Naive thymus-derived CD4-positive, alpha-beta T cell (primary cell): ENCODE data around the gene PAEP. TPM values are rescaled to one million over a fixed set of nuclear protein-coding genes. Genes with fewer than 3 reads are reported as not detected.

Experiments used
- ATAC-seq: fragments of 150-1000 bp; cut with Tn5 transposase; 2 replicates; pipeline ENCODE4 v1.10.0; 2021; ENCODE audit warnings: mild to moderate bottlenecking, moderate library complexity
- CTCF ChIA-PET: fragments of 350-600 bp; sonication (Branson Sonifier 250); formaldehyde crosslinking; loops from one replicate; lab custom pipeline; 2021; ENCODE audit warnings: antibody characterized with exemption; lab: Charles Lee
- POLR2A ChIA-PET: fragments of 350-600 bp; sonication (Branson Sonifier 250); formaldehyde crosslinking; loops from one replicate; lab custom pipeline; 2021; ENCODE audit warnings: antibody characterized with exemption, inconsistent platforms; lab: Charles Lee
- DNase-seq, 9 donors: peaks; one replicate each; pipeline versions ENCODE4 v3.0.0 to v3.0.0-alpha.2; 2020 to 2022; ENCODE audit warnings: mixed read lengths in 1 of 9
- H3K27ac ChIP-seq: one replicate; pipeline ENCODE4 v1.7.0; 2013; ENCODE audit warnings: mild to moderate bottlenecking, low read depth, low read length, moderate library complexity
- H3K27me3 ChIP-seq, 2 donors: one replicate each; pipeline ENCODE4 v1.7.0; 2013; ENCODE audit warnings: low read length in 2 of 2, mild to moderate bottlenecking in 2 of 2, moderate library complexity in 2 of 2; ENCODE audit not compliant: control insufficient read depth in 2 of 2, insufficient read depth in 2 of 2
- H3K36me3 ChIP-seq, 3 experiments: 1 replicate in 2 of 3; 2 replicates in 1 of 3; pipeline ENCODE4 v1.7.0; 2013; ENCODE audit warnings: low read length in 3 of 3, mild to moderate bottlenecking in 3 of 3, moderate library complexity in 1 of 3; ENCODE audit not compliant: insufficient read depth in 3 of 3, control insufficient read depth in 2 of 3
- H3K4me1 ChIP-seq, 2 donors: one replicate each; pipeline ENCODE4 v1.7.0; 2013; ENCODE audit warnings: low read length in 2 of 2, mild to moderate bottlenecking in 2 of 2, moderate library complexity in 1 of 2; ENCODE audit not compliant: control insufficient read depth in 2 of 2, insufficient read depth in 2 of 2
- H3K4me3 ChIP-seq: 2 replicates; pipeline ENCODE4 v1.7.0; 2013; ENCODE audit warnings: mild to moderate bottlenecking, low read length
- H3K9me3 ChIP-seq, 3 experiments: 1 replicate in 2 of 3; 2 replicates in 1 of 3; pipeline ENCODE4 v1.7.0; 2013; ENCODE audit warnings: low read length in 3 of 3; ENCODE audit not compliant: control insufficient read depth in 2 of 3
- H3K27ac Mint-ChIP-seq, 9 donors: one replicate each; pipeline ENCODE4 v1.8.0; 2020 to 2022; ENCODE audit warnings: mixed read lengths in 9 of 9, mild to moderate bottlenecking in 8 of 9, moderate library complexity in 5 of 9, inconsistent platforms in 2 of 9
- H3K27me3 Mint-ChIP-seq, 5 donors: one replicate each; pipeline ENCODE4 v1.8.0; 2021 to 2022; ENCODE audit warnings: mixed read lengths in 5 of 5, mild to moderate bottlenecking in 1 of 5
- H3K36me3 Mint-ChIP-seq, 5 donors: one replicate each; pipeline ENCODE4 v1.8.0; 2020 to 2022; ENCODE audit warnings: mixed read lengths in 5 of 5, mild to moderate bottlenecking in 3 of 5, inconsistent platforms in 1 of 5
- H3K4me1 Mint-ChIP-seq, 7 donors: one replicate each; pipeline ENCODE4 v1.8.0; 2020 to 2022; ENCODE audit warnings: mixed read lengths in 7 of 7, mild to moderate bottlenecking in 3 of 7, inconsistent platforms in 1 of 7
- H3K4me3 Mint-ChIP-seq, 10 donors: one replicate each; pipeline ENCODE4 v1.8.0; 2020 to 2022; ENCODE audit warnings: mild to moderate bottlenecking in 10 of 10, mixed read lengths in 10 of 10, moderate library complexity in 6 of 10, inconsistent platforms in 2 of 10
- H3K9me3 Mint-ChIP-seq, 11 donors: one replicate each; pipeline ENCODE4 v1.8.0; 2020 to 2022; ENCODE audit warnings: mixed read lengths in 11 of 11, mild to moderate bottlenecking in 4 of 11, inconsistent platforms in 1 of 11, moderate library complexity in 1 of 11
- intact Hi-C, 2 donors: fragments of 100-400 bp; cut with micrococcal nuclease; formaldehyde crosslinking; loops; one replicate each; pipeline ENCODE4 v1.15.1; 2023
- polyA plus RNA-seq, 2 donors: library from polyadenylated mRNA; unstranded; fragments of 300-500 nt; fragmentation: Illumina TruSeq; gene quantifications; one replicate each; pipeline ENCODE4 v1.2.3, GENCODE V29; 2021
- total RNA-seq, 6 experiments: library from RNA in 5 of 6; stranded (reverse) in 5 of 6; gene quantifications; 1 replicate in 5 of 6; 2 replicates in 1 of 6; pipeline ENCODE4 v1.2.3 and lab custom pipeline; 2021 to 2026

PAEP gene
- total and polyA plus RNA-seq, 7 experiments from 2014 or later = not detected

GRCh38 chr9:135522137-135522877 lies 39.2 kb upstream of the PAEP start:
- Histone ChIP-seq H3K4me1 (no peaks in the 10 kb centered on the region), H3K27me3 (no peaks in the 10 kb centered on the region), H3K9me3 (no peaks in the 10 kb centered on the region), H3K27ac (no peak overlapping the region), H3K36me3 (no peaks in the 10 kb centered on the region), H3K4me3 (no peak overlapping the region)
- ATAC-seq (no peak), DNase-seq (no peak)
- Mint-ChIP-seq H3K27me3 (peaks cover 0 to 17% (median 10%) of the 10 kb centered on the region in 5 donors), H3K27ac (no peak overlapping the region), H3K4me1 (no peaks in the 10 kb centered on the region), H3K9me3 (no peaks in the 10 kb centered on the region), H3K4me3 (no peak overlapping the region), H3K36me3 (no peaks in the 10 kb centered on the region)
- POLR2A ChIA-PET = interaction anchor here (0.7 kb wide), 1 partner anchor 87 kb away, joined by 3 read pairs; no protein-coding TSS in a partner anchor
- CTCF ChIA-PET = no interaction called here
- intact Hi-C loops = no loop called here

- DNase-seq = no peak
- Mint-ChIP-seq H3K9me3 (no peaks in the 10 kb centered on the region), H3K4me3 (no peak overlapping the region), H3K27me3 (peaks cover 0 to 11% (median 10%) of the 10 kb centered on the region in 5 donors), H3K27ac (no peak overlapping the region), H3K36me3 (no peaks in the 10 kb centered on the region), H3K4me1 (no peaks in the 10 kb centered on the region)
- Histone ChIP-seq H3K4me1 (no peaks in the 10 kb centered on the region), H3K27me3 (no peaks in the 10 kb centered on the region), H3K36me3 (no peaks in the 10 kb centered on the region), H3K9me3 (no peaks in the 10 kb centered on the region), H3K4me3 (no peak overlapping the region), H3K27ac (no peak overlapping the region)
- ChIA-PET CTCF (no interaction called here), POLR2A (interaction anchor here (0.7 kb wide), 1 partner anchor 87 kb away, joined by 3 read pairs; no protein-coding TSS in a partner anchor)
- intact Hi-C loops = no loop called here
- ATAC-seq = no peak
Measured at GRCh38 chr9:135522931-135523330, 38.6 kb upstream of the PAEP start.

GRCh38 chr9:135523521-135524129 lies 37.9 kb upstream of the PAEP start:
- Histone ChIP-seq H3K4me3 (no peak overlapping the region), H3K9me3 (no peaks in the 10 kb centered on the region), H3K27me3 (no peaks in the 10 kb centered on the region), H3K27ac (no peak overlapping the region), H3K36me3 (no peaks in the 10 kb centered on the region), H3K4me1 (no peaks in the 10 kb centered on the region)
- Mint-ChIP-seq H3K9me3 (no peaks in the 10 kb centered on the region), H3K4me3 (no peak overlapping the region), H3K36me3 (no peaks in the 10 kb centered on the region), H3K4me1 (peaks cover 0 to under 1% (median 0%) of the 10 kb centered on the region in 7 donors), H3K27ac (no peak overlapping the region), H3K27me3 (peaks cover 0 to 11% (median 5%) of the 10 kb centered on the region in 5 donors)
- intact Hi-C loops = no loop called here
- ATAC-seq = no peak
- CTCF ChIA-PET = no interaction called here
- POLR2A ChIA-PET = no interaction called here
- no peak for DNase-seq

- Histone ChIP-seq H3K27me3 (no peaks in the 10 kb centered on the region), H3K36me3 (no peaks in the 10 kb centered on the region), H3K4me3 (no peak overlapping the region), H3K4me1 (no peaks in the 10 kb centered on the region), H3K9me3 (no peaks in the 10 kb centered on the region), H3K27ac (no peak overlapping the region)
- peaks cover 0 to 2% (median 0%) of the 10 kb centered on the region in 7 donors for H3K4me1 Mint-ChIP-seq
- H3K36me3 Mint-ChIP-seq = no peaks in the 10 kb centered on the region
- H3K27ac Mint-ChIP-seq = no peak overlapping the region
- CTCF ChIA-PET = no interaction called here
- DNase-seq (no peak), ATAC-seq (no peak)
- H3K27me3 Mint-ChIP-seq = peaks cover 0 to 10% (median 2%) of the 10 kb centered on the region in 5 donors
- intact Hi-C loops = no loop called here
- no peaks in the 10 kb centered on the region for H3K9me3 Mint-ChIP-seq
- POLR2A ChIA-PET = no interaction called here
- H3K4me3 Mint-ChIP-seq = no peak overlapping the region
Measured at GRCh38 chr9:135524130-135524861, 37.3 kb upstream of the PAEP start.

- POLR2A ChIA-PET = no interaction called here
- CTCF ChIA-PET = no interaction called here
- no peak overlapping the region for H3K4me3 ChIP-seq
- no peak for ATAC-seq
- H3K27ac ChIP-seq = no peak overlapping the region
- H3K27me3 ChIP-seq = no peaks in the 10 kb centered on the region
- DNase-seq = no peak
- no peaks in the 10 kb centered on the region for H3K9me3 Mint-ChIP-seq
- intact Hi-C loops = no loop called here
- H3K27me3 Mint-ChIP-seq = peaks cover 0 to 6% (median 4%) of the 10 kb centered on the region in 5 donors
- no peak overlapping the region for H3K4me3 Mint-ChIP-seq
- no peaks in the 10 kb centered on the region for H3K36me3 Mint-ChIP-seq
- H3K4me1 ChIP-seq = no peaks in the 10 kb centered on the region
- no peaks in the 10 kb centered on the region for H3K36me3 ChIP-seq
- H3K27ac Mint-ChIP-seq = no peak overlapping the region
- H3K4me1 Mint-ChIP-seq = peaks cover 0 to 2% (median 0%) of the 10 kb centered on the region in 7 donors
- no peaks in the 10 kb centered on the region for H3K9me3 ChIP-seq
Measured at GRCh38 chr9:135525241-135526088, 36.1 kb upstream of the PAEP start.

GRCh38 chr9:135526089-135526729 lies 35.3 kb upstream of the PAEP start:
- DNase-seq (no peak), ATAC-seq (no peak)
- Histone ChIP-seq H3K27ac (no peak overlapping the region), H3K27me3 (no peaks in the 10 kb centered on the region), H3K4me3 (no peak overlapping the region), H3K4me1 (no peaks in the 10 kb centered on the region), H3K9me3 (no peaks in the 10 kb centered on the region), H3K36me3 (no peaks in the 10 kb centered on the region)
- Mint-ChIP-seq H3K36me3 (no peaks in the 10 kb centered on the region), H3K27ac (no peak overlapping the region), H3K4me1 (peaks cover 0 to 2% (median 0%) of the 10 kb centered on the region in 7 donors), H3K9me3 (no peaks in the 10 kb centered on the region), H3K4me3 (no peak overlapping the region), H3K27me3 (peaks cover 0 to 12% (median under 1%) of the 10 kb centered on the region in 5 donors)
- POLR2A ChIA-PET = no interaction called here
- intact Hi-C loops = no loop called here
- CTCF ChIA-PET = no interaction called here
